ENCODE measurements around the gene GSG1.
"Not testable (repeated sequence)": the region's sequence is repeated elsewhere in the genome, so short reads cannot be mapped to it uniquely, and the experiment has no call there.

Gene GSG1

GRCh38 chr12:13066014-13066413 is 37.5 kb downstream of the GSG1 start:
- no peak for DNase-seq (ENCODE audit: low read depth)

GRCh38 chr12:13062669-13063068 is 40.8 kb downstream of the GSG1 start:
- no peak overlapping the region for H3K4me3 ChIP-seq (ENCODE audit: low read length)
- DNase-seq (ENCODE audit: low read depth): no peak
- no peak for TF ChIP-seq CTCF (conservative IDR thresholded peaks at IDR 0.05; ENCODE audit: low read depth, low read length)

More at GRCh38 chr12:13066014-13066413, 37.5 kb downstream of the GSG1 start:
- H3K4me3 ChIP-seq (ENCODE audit: low read length): no peak overlapping the region
- no peak for TF ChIP-seq CTCF (conservative IDR thresholded peaks at IDR 0.05; ENCODE audit: low read depth, low read length)

- no peak for DNase-seq (ENCODE audit: low read depth)
- no peak for TF ChIP-seq CTCF (conservative IDR thresholded peaks at IDR 0.05; ENCODE audit: low read depth, low read length)
- H3K4me3 ChIP-seq (ENCODE audit: low read length): no peak overlapping the region
These were observed 42.1 kb downstream of the GSG1 start for GRCh38 chr12:13061377-13061776.

GRCh38 chr12:13060581-13060980 is 42.9 kb downstream of the GSG1 start:
- DNase-seq (ENCODE audit: low read depth): no peak
- H3K4me3 ChIP-seq (ENCODE audit: low read length): no peak overlapping the region
- no peak for TF ChIP-seq CTCF (conservative IDR thresholded peaks at IDR 0.05; ENCODE audit: low read depth, low read length)

GRCh38 chr12:13053617-13054016 is 49.9 kb downstream of the GSG1 start:
- not testable (repeated sequence) for H3K4me3 ChIP-seq (ENCODE audit: low read length); DNase-seq (ENCODE audit: low read depth)

GRCh38 chr12:13052421-13052820 is 51.0 kb downstream of the GSG1 start:
- no peak for TF ChIP-seq CTCF (conservative IDR thresholded peaks at IDR 0.05; ENCODE audit: low read depth, low read length)
- no peak overlapping the region for H3K4me3 ChIP-seq (ENCODE audit: low read length)
- no peak for DNase-seq (ENCODE audit: low read depth)

- DNase-seq (ENCODE audit: low read depth): no peak
- no peak overlapping the region for H3K4me3 ChIP-seq (ENCODE audit: low read length)
- no peak for TF ChIP-seq CTCF (conservative IDR thresholded peaks at IDR 0.05; ENCODE audit: low read depth, low read length)
These were observed 53.7 kb downstream of the GSG1 start for GRCh38 chr12:13049816-13050215.

- no peak overlapping the region for H3K4me3 ChIP-seq (ENCODE audit: low read length)
- DNase-seq (ENCODE audit: low read depth): no peak
- no peak for TF ChIP-seq CTCF (conservative IDR thresholded peaks at IDR 0.05; ENCODE audit: low read depth, low read length)
These were observed 56.5 kb downstream of the GSG1 start for GRCh38 chr12:13046964-13047363.

Measured in retinal pigment epithelial cell (primary cell).